Adrenal gland (tissue), 5 donors: Measurements from ENCODE around the gene TAL2.

Experiments used
- CTCF ChIP-seq, 6 experiments: fragments of 450-650 bp in 4 of 6; fragments of 200-600 bp in 2 of 6; sonication (generic) in 1 of 6; IDR thresholded peaks; 1 replicate in 5 of 6; 2 replicates in 1 of 6; pipeline versions ENCODE4 v1.5.1 to v1.8.0; 2016 to 2021; ENCODE audit warnings: antibody characterized with exemption in 6 of 6, mild to moderate bottlenecking in 2 of 6, moderate library complexity in 1 of 6
- POLR2A ChIP-seq, 2 donors: fragments of 450-650 bp; IDR thresholded peaks; one replicate each; pipeline ENCODE4 v1.6.1; 2017; ENCODE audit warnings: antibody characterized with exemption in 2 of 2, mild to moderate bottlenecking in 2 of 2, moderate library complexity in 1 of 2
- donor health status: DM: no; HTN: no; CAD: no.

- TF ChIP-seq CTCF (IDR thresholded peaks at IDR 0.05) (no peak), POLR2A (IDR thresholded peaks at IDR 0.05) (no peak)
These were observed 19.1 kb downstream of the TAL2 start for GRCh38 chr9:105681313-105681712.
